Measurements from ENCODE around the gene GEMIN2. TPM values are rescaled to one million over a fixed set of nuclear protein-coding genes. Genes with fewer than 3 reads are reported as not detected.

Gene GEMIN2
- total and polyA plus RNA-seq, 12 donors, result 5.6 to 13.1 (median 7.9) TPM

DNA sequence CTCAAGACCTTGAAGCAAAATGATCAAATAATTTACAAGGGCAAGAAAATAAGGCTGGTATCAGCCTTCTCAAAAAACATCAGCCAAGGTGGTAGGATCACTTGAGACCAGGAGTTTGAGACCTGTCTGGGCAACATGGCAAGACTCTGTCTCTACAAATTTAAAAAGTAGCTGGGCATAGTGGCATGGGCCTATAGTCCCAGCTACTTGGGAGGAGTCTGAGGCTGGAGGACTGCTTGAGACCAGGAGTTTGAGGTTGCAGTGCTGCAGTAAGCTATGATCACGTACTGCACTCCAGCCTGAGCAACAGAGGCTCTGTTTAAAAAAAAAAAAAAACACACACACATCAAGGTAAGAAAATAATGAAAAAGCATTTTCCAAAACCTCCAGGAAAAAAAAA, 33.2 kb upstream of the GEMIN2 start:
- H3K27me3 ChIP-seq, result no peaks in the 10 kb centered on the region
- intact Hi-C loops (cut with DNase I), result no loop called here
- H3K36me3 ChIP-seq, result peaks cover 0 to 100% (median 48%) of the 10 kb centered on the region in 9 donors
- no peaks in the 10 kb centered on the region for H3K9me3 ChIP-seq
- 93 to 100% methylated on average over 1 of the region's 1 CpG for WGBS, 2 donors
- TF ChIP-seq, protein P1, sequence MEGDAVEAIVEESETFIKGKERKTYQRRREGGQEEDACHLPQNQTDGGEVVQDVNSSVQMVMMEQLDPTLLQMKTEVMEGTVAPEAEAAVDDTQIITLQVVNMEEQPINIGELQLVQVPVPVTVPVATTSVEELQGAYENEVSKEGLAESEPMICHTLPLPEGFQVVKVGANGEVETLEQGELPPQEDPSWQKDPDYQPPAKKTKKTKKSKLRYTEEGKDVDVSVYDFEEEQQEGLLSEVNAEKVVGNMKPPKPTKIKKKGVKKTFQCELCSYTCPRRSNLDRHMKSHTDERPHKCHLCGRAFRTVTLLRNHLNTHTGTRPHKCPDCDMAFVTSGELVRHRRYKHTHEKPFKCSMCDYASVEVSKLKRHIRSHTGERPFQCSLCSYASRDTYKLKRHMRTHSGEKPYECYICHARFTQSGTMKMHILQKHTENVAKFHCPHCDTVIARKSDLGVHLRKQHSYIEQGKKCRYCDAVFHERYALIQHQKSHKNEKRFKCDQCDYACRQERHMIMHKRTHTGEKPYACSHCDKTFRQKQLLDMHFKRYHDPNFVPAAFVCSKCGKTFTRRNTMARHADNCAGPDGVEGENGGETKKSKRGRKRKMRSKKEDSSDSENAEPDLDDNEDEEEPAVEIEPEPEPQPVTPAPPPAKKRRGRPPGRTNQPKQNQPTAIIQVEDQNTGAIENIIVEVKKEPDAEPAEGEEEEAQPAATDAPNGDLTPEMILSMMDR (IDR thresholded peaks at IDR 0.05), result no peak
- no peak overlapping the region for H3K27ac ChIP-seq
- ATAC-seq (no peak), DNase-seq (no peak)
- H3K4me3 ChIP-seq, result no peak overlapping the region
- no peaks in the 10 kb centered on the region for H3K4me1 ChIP-seq

DNA sequence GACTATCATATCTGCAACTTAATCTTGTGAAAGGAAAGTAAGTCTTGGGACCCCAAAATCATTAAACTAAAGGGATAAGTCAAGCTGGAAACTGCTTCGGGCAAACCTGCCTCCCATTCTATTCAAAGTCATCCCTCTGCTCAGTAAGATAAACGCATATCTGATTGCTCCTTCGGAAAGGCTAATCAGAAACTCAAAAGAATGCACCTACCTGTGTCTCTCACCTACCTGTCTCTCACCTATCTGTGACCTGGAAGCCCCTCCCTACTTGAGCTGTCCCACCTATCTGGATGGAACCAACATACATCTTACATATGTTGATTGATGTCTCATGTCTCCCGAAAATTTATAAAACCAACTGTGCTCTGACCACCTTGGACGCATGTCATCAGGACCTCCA, 31.0 kb upstream of the GEMIN2 start:
- WGBS, 2 donors, result 68 to 70% methylated on average over 5 of the region's 5 CpGs
- ATAC-seq (no peak), DNase-seq (no peak)
- Histone ChIP-seq H3K36me3 (peaks cover 0 to 100% (median 45%) of the 10 kb centered on the region in 9 donors), H3K27me3 (no peaks in the 10 kb centered on the region), H3K4me3 (no peak overlapping the region), H3K4me1 (no peaks in the 10 kb centered on the region), H3K27ac (no peak overlapping the region), H3K9me3 (no peaks in the 10 kb centered on the region)
- TF ChIP-seq, protein P1 (IDR thresholded peaks at IDR 0.05), result no peak
- intact Hi-C loops (cut with DNase I), result no loop called here

DNA sequence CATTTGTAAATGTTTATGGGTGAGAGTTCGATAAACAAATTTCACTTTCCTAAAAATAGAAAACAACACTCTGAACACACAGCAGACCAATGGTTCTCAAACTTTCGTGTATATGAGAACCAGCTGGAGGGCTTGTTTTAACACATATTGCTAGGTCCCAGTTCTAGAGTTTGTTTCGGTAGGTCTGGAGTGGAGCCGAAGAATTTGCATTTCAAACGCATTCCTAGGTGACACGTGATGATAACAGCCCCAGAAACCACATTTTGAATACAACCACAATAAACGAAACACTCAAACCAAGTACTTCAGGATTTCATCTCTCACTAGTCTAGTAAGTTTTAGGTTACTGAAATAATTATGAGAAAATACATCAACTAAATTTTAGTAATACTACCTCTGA, 28.2 kb upstream of the GEMIN2 start:
- 66 to 73% methylated on average over 7 of the region's 7 CpGs for WGBS, 2 donors
- H3K36me3 ChIP-seq, result peaks cover 0 to 100% (median 49%) of the 10 kb centered on the region in 9 donors

DNA sequence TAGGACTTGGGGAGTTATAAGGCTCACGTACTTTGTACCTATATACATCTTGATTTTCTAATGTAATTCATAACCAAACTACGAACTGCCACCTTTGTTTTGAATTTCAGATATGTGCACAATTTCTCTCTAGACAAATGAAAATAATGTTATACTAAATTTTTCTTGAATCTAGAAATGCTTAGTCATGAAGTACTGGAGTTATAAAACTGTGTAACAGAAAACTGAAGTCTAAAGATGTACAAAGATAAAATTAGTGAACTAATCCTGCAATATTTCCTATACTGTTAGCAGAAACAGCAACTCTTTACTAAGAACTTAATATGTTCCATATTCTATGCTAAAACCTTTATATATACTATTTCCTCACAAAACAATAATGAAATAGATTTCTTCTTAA, 26.6 kb upstream of the GEMIN2 start:
- Histone ChIP-seq H3K27me3 (no peaks in the 10 kb centered on the region), H3K9me3 (no peaks in the 10 kb centered on the region), H3K36me3 (peaks cover 0 to 100% (median 60%) of the 10 kb centered on the region in 9 donors), H3K4me1 (no peaks in the 10 kb centered on the region), H3K27ac (no peak overlapping the region), H3K4me3 (no peak overlapping the region)
- DNase-seq (no peak), ATAC-seq (no peak)
- intact Hi-C loops (cut with DNase I), result no loop called here
- WGBS, 2 donors, result 99 to 100% methylated on average over 2 of the region's 2 CpGs
- TF ChIP-seq, protein P1 (IDR thresholded peaks at IDR 0.05), result no peak

More for the DNA sequence above, 28.2 kb upstream of the GEMIN2 start:
- intact Hi-C loops (cut with DNase I), result no loop called here
- DNase-seq, result no peak
- Histone ChIP-seq H3K4me1 (no peaks in the 10 kb centered on the region), H3K27me3 (no peaks in the 10 kb centered on the region), H3K4me3 (no peak overlapping the region), H3K27ac (no peak overlapping the region), H3K9me3 (no peaks in the 10 kb centered on the region)
- no peak for ATAC-seq
- TF ChIP-seq, protein P1 (IDR thresholded peaks at IDR 0.05), result no peak
